ENCODE results near the gene PTGES3.
A peak's percentile ranks its signal among the peaks of the same experiment; 100 is the strongest.

PTGES3 gene

GRCh38 chr12:56630180-56630632 is 57.9 kb downstream of the PTGES3 start, which contains the start of gene BAZ2A:
Gene BAZ2A (minus strand): TSS chr12:56630326. CDS start chr12:56617530, 12,796 bp downstream.
- DNase-seq, result peak; percentile 38 to 96 (median 82)

GRCh38 chr12:56629459-56630179 is 58.5 kb downstream of the PTGES3 start:
- DNase-seq, result peak in 28 of 56 donors; percentile 9 to 77 (median 48)

DNA sequence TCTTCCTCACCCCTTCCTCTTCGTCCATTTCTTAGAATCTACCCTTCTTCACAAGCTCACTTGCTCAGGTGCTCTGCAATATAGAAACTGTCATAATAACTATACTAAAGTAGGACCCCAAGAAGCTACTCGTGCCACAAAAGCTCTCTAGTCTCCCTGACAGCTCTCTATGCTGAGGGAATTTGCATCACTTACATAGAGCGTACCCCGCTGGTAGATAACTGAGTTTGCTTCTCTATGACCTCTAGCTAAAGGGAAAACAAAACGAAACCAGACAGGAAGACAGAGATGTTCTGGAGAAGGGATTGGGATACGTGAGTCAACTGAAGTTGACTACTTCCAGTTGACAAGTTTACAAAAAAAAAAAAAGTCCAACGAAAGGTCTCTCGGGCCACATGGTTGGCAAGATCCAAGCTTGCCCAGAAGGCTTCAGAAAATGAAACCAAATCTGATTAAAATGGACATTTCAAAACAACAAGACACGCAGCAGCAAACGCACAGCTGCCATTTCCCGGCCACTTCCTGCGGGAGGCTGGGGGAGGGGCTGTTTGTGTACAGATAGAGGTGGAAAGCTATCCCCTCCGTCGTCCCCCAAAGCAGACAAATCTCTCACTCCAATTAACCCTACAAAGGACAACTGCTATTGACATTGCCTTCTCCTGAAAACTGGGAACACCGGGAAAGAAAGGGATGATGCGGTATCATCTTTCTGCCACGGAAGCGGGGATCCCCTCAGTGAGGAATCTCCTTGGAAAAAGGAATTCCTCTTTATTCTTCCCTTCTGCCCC is 59.2 kb downstream of the PTGES3 start:
- DNase-seq, result peak in 40 of 56 donors; percentile 7 to 73 (median 39)

DNA sequence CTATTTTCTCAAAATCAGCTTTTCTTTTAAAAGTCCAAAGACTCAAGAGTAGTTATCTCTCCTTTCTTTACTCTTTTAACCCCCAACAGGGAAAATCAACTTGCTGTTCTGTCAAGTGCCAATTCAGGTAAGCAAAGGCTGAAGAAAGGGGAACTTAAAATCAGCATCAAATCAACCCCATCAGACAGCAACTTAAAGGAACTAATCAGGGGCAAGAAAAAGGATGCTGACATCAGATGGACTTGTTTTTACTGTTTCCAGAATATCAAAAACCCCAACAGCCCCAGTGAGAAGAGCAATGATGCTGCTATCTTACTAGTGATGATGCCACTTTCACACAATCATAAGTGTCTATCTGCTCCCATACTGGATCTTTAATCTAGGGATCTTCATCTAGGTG is 61.4 kb downstream of the PTGES3 start:
- no peak for DNase-seq

- DNase-seq, result no peak
Measured at GRCh38 chr12:56622535-56622934, 65.5 kb downstream of the PTGES3 start.

DNA sequence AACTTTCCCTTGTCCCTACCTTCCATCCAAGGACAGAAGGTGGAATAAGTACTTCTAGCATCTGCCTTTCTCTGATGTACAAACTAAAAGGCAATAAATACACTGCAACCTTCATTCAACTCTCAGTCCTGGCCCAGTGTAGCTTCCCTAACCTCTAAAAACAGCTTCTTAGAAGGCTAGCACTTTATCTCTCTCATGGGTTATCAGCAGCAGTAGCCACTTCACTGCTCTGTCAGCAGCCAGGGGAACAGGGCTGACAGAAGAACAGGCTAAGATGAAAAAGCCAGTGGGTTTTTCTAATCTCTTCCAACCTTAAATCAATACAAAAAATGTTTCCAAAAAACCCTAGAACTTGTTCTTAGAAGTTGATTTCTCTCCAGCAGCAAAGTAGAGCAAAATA is 71.2 kb downstream of the PTGES3 start:
- no peak for DNase-seq

GRCh38 chr12:56616244-56616643 is 71.8 kb downstream of the PTGES3 start:
- DNase-seq, result no peak

DNA sequence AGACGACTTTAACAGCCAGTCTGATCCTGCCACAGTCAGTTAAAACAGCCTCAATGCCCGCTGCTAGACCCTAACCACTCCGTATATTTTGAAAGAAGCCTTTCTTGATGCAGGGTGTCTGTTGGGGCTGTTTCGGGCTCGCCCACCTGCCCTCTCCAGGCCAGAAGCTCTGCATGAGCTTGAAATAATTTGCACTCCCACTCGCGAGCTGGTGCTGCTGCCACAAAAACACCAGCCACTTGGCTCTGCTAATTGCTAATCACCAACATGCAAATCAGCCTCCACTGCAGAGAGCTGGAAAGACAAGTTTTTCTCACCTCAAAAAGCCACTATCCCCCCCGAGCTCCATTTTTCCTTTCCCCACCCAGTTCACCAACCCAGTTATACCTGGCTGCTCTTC is 73.5 kb downstream of the PTGES3 start:
- peak in 14 of 56 donors; percentile 5 to 47 (median 28) for DNase-seq
